HG02973 (cell line): ENCODE results near the gene MRPL41.
"Not testable (repeated sequence)": the region's sequence is repeated elsewhere in the genome, so short reads cannot be mapped to it uniquely, and the experiment has no call there.

Source experiments
- ATAC-seq: cut with Tn5 transposase; IDR thresholded peaks from one replicate; pipeline ENCODE4 v1.9.1; 2021; ENCODE audit warnings: moderate library complexity; ENCODE audit not compliant: unreplicated experiment

MRPL41 gene

GRCh38 chr9:137551264-137552021, at the start of gene MRPL41:
Gene MRPL41, plus strand, starts transcription at chr9:137551879. Its CDS starts 203 bp downstream, at chr9:137552082.
- ATAC-seq: peak; percentile 75

- ATAC-seq: no peak
Observed at GRCh38 chr9:137502008-137502911, 49.4 kb upstream of the MRPL41 start.

- no peak for ATAC-seq
Observed at GRCh38 chr9:137504432-137504777, 47.3 kb upstream of the MRPL41 start.

DNA sequence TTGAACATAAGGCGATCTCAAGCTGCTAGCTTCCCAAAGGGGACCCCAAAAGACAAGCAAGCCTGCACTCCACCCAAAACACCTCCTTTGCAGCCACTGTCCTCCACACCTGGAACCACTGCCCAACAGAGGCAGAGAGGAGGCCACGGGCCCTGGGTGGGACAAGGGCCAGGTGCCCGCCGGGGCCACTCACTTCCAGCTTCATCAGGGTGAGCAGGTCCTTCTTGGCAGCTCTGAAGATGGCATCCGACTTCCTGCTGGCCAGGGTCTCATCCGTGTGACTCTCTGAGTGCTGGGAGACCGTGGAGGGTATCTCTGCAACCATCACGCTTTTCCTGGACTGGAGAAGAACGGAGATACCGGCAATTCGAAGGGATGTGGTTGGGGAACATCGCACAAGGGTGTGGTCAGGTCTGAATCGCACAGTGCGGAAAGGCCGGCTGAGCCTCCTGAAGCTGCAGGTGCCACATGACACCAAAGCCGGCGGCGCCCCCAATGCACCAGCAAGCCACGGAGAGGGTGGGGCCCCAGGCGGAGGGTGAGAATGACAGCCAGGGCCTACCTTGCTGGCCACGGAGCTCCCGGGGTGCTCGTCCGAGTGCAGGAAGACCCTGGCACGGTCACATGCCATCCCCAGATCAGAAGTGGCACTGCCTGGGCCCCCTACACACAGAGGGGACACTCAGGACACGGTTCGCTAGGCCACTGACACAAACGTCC, 46.1 kb upstream of the MRPL41 start:
- ATAC-seq: no peak

- no peak for ATAC-seq
Observed at GRCh38 chr9:137506274-137506673, 45.4 kb upstream of the MRPL41 start.

GRCh38 chr9:137506702-137507171, 44.9 kb upstream of the MRPL41 start:
- ATAC-seq: no peak

- ATAC-seq: no peak
Observed at GRCh38 chr9:137509198-137509597, 42.5 kb upstream of the MRPL41 start.

DNA sequence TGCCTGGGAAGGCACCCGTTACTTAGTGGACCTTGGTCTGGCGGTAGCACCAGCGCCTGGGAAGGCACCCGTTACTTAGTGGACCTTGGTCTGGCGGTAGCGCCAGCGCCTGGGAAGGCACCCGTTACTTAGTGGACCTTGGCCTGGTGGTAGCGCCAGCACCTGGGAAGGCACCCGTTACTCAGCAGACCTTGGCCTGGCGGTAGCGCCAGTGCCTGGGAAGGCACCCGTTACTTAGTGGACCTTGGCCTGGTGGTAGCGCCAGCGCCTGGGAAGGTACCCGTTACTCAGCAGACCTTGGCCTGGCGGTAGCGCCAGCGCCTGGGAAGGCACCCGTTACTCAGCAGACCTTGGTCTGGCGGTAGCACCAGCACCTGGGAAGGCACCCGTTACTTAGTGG, 40.6 kb upstream of the MRPL41 start:
- ATAC-seq: not testable (repeated sequence)

DNA sequence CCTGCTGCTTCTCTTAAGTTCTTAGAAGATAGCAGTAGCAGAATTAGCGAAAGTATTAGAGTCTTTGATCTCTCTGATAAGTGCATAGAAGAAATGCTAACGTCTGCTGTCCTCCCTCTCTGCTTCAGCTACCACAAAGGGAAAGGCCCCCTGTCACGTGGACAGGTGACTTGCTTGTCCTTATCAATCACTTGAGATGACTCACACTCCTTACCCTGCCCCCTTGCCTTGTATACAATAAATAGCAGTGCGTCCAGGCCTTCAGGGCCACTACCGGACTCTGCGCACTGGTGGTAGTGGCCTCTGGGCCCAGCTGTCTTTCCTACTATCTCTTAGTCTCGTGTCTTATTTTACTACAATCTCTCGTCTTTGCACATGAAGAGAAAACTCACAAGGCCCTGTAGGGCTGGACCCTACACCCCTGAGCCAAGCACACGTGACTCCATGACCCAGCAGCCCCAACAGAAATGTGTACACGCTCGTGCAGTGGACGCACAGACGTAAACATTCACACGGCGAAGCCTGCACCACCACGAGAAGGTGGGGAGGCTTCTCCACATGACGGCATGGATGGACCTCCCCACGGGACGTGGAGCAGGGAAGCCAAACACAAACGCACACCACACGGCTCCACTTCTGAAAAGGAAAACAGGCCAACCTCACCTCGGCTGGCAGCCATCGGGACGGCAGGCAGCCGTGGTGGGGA, 39.8 kb upstream of the MRPL41 start:
- no peak for ATAC-seq

- ATAC-seq: not testable (repeated sequence)
Observed at GRCh38 chr9:137513136-137513535, 38.5 kb upstream of the MRPL41 start.

DNA sequence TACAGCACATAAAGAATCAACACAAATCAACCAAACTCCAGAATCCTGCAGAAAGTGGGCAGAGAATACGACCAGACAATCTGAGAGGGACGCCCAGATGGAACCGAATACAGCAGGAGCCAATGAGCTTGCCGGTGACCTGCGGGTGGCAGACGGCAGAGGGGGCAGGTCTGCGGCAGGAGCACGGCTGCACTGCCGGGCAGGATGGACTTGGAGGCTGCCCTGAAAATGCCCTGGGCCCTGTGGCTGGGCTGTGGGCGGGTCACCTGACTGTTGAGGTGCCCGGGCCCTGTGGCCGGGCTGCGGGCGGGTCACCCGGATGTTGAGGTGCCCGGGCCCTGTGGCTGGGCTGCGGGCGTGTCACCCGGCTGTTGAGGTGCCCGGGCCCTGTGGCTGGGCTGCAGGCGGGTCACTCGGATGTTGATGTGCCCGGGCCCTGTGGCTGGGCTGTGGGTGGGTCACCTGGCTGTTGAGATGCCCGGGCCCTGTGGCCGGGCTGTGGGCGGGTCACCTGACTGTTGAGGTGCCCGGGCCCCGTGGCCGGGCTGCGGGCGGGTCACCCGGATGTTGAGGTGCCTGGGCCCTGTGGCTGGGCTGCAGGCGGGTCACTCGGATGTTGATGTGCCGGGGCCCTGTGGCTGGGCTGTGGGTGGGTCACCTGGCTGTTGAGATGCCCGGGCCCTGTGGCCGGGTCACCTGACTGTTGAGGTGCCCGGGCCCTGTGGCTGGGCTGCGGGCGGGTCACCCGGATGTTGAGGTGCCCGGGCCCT, 37.7 kb upstream of the MRPL41 start:
- not testable (repeated sequence) for ATAC-seq

DNA sequence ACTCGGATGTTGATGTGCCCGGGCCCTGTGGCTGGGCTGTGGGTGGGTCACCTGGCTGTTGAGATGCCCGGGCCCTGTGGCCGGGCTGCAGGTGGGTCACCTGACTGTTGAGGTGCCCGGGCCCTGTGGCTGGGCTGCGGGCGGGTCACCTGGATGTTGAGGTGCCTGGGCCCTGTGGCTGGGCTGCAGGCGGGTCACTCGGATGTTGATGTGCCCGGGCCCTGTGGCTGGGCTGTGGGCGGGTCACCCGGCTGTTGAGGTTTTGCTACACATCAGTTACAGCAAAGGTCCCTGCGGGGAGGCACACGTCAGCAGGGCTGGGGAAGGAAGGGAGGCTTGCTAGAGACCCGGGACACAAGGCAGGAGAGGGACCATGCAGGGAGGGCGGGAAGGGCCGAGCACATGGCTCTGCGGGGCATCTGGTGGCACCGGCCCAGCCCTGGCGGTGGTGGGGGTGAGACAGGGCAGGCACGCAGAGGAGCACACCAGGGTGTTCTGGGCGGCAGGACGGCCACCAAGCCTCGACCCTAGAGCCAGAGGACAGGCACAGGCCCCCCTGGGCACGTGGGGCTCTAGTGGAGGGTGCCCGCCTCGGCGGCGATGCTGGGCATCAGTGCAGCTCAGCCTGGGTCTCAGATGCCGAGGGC, 36.9 kb upstream of the MRPL41 start:
- no peak for ATAC-seq

DNA sequence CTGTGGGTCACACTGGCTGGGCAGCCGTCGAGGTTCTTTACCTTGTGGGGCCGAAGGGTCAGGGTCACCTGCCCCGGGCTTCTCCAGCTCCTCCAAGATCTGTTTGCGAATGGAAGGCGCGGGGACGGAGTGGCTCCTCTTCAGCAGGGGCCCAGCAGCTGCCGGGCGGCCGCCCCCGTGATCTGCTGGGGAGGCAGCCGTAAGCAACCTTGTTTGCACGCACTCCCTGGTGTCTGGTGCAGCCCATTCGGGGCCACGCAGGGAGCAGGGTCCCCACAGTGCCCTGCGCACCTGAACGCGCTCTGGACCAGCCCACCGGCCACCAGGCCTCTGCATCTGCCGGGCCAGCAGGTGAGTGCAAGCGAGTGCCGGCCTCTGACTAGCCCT, 36.3 kb upstream of the MRPL41 start:
- ATAC-seq: no peak

DNA sequence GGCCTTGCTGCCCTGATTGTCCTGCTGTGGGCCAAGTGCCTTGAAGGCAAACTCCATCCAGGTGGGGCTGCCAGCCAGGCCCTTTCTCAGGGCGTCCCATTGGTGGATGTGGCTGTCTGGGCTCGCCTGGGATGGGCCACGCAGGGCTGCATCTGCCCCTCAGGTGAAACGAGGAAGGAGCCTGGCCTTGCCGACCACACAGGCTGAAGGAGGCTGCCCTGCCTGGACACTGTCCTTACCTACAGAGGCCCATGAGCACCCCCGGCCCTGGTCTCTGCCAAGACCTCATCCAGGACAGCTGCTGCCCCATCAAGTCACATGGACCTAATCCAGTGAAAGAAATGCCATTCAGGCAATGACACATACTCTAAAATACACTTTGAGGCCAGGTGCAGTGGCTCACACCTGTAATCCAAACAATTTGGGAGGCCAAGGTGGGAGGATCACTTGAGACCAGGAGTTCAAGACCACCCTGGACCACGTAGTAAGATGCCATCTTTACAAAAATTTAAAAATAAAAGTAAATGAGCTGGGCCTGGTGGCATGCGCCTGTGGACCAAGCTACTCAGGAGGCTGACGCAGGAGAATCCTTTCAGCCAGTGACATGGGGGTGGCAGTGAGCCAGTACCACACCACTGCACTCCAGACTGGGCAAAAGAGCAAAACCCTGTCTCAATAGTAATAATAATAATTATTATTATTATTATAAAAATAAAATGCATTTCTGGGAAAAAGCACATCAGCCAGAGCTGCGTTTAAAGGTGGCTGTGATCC, 35.3 kb upstream of the MRPL41 start:
- no peak for ATAC-seq

- not testable (repeated sequence) for ATAC-seq
Observed at GRCh38 chr9:137518661-137519459, 32.8 kb upstream of the MRPL41 start.

- no peak for ATAC-seq
Observed at GRCh38 chr9:137519553-137519952, 32.1 kb upstream of the MRPL41 start.

GRCh38 chr9:137520614-137521404, 30.9 kb upstream of the MRPL41 start:
- no peak for ATAC-seq
